Measurements from ENCODE around the gene SYNM.

The SYNM gene

GRCh38 chr15:99165956-99166689, 61.2 kb downstream of the SYNM start:
- no peaks in the 10 kb centered on the region for H3K27me3 ChIP-seq (ENCODE audit: insufficient read depth, insufficient read length)
- H3K4me1 ChIP-seq (ENCODE audit: insufficient read depth, insufficient read length): peaks cover 4% of the 10 kb centered on the region
- H3K9ac ChIP-seq (ENCODE audit: insufficient read length, low read depth): no peak overlapping the region
- no peak overlapping the region for H3K4me3 ChIP-seq (ENCODE audit: insufficient read length, low read depth)
- H3K36me3 ChIP-seq (ENCODE audit: insufficient read depth, insufficient read length, low read length): peaks cover 55% of the 10 kb centered on the region
- DNase-seq (ENCODE audit: low read depth, low spot score): no peak
- TF ChIP-seq SUZ12 (IDR thresholded peaks at IDR 0.05; ENCODE audit: extremely low read depth, insufficient read depth, insufficient read length) (no peak), ZNF274 (IDR thresholded peaks at IDR 0.05; ENCODE audit: low read depth, low read length) (no peak), YY1 (IDR thresholded peaks at IDR 0.05; ENCODE audit: insufficient read depth, insufficient read length) (no peak)
- no peaks in the 10 kb centered on the region for H3K9me3 ChIP-seq (ENCODE audit: insufficient read depth, low read length)

DNA sequence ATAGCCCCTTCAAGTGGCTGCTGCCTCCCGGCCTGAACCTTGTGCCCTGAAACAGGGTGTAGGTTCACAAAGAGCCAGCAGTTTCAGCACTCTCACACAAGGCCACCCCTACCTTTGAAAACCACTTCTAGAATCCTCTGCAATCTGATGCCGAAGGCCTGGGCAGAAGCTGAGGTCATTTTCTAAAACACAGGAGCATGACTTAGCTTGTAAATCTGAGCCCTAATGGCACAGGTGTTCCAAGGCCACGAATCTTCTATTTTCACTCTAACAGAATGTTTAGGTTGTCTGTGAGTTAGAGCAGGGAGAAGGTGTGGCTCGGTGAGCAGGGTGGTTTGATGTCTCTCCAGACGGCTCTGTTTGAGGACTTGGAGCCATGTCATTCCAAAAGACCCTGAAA, 62.3 kb downstream of the SYNM start:
- TF ChIP-seq YY1 (IDR thresholded peaks at IDR 0.05; ENCODE audit: insufficient read depth, insufficient read length) (no peak), ZNF274 (IDR thresholded peaks at IDR 0.05; ENCODE audit: low read depth, low read length) (no peak), SUZ12 (IDR thresholded peaks at IDR 0.05; ENCODE audit: extremely low read depth, insufficient read depth, insufficient read length) (no peak)
- Histone ChIP-seq H3K9me3 (ENCODE audit: insufficient read depth, low read length) (no peaks in the 10 kb centered on the region), H3K27me3 (ENCODE audit: insufficient read depth, insufficient read length) (no peaks in the 10 kb centered on the region), H3K36me3 (ENCODE audit: insufficient read depth, insufficient read length, low read length) (peaks cover 57% of the 10 kb centered on the region), H3K9ac (ENCODE audit: insufficient read length, low read depth) (no peak overlapping the region), H3K4me3 (ENCODE audit: insufficient read length, low read depth) (no peak overlapping the region), H3K4me1 (ENCODE audit: insufficient read depth, insufficient read length) (peaks cover 4% of the 10 kb centered on the region)
- DNase-seq (ENCODE audit: low read depth, low spot score): no peak

GRCh38 chr15:99167640-99168039, 62.8 kb downstream of the SYNM start:
- no peak overlapping the region for H3K9ac ChIP-seq (ENCODE audit: insufficient read length, low read depth)
- H3K36me3 ChIP-seq (ENCODE audit: insufficient read depth, insufficient read length, low read length): peaks cover 56% of the 10 kb centered on the region
- no peaks in the 10 kb centered on the region for H3K27me3 ChIP-seq (ENCODE audit: insufficient read depth, insufficient read length)
- no peak overlapping the region for H3K4me3 ChIP-seq (ENCODE audit: insufficient read length, low read depth)
- TF ChIP-seq ZNF274 (IDR thresholded peaks at IDR 0.05; ENCODE audit: low read depth, low read length) (no peak), YY1 (IDR thresholded peaks at IDR 0.05; ENCODE audit: insufficient read depth, insufficient read length) (no peak)
- peaks cover 4% of the 10 kb centered on the region for H3K4me1 ChIP-seq (ENCODE audit: insufficient read depth, insufficient read length)
- no peaks in the 10 kb centered on the region for H3K9me3 ChIP-seq (ENCODE audit: insufficient read depth, low read length)
- DNase-seq (ENCODE audit: low read depth, low spot score): no peak

DNA sequence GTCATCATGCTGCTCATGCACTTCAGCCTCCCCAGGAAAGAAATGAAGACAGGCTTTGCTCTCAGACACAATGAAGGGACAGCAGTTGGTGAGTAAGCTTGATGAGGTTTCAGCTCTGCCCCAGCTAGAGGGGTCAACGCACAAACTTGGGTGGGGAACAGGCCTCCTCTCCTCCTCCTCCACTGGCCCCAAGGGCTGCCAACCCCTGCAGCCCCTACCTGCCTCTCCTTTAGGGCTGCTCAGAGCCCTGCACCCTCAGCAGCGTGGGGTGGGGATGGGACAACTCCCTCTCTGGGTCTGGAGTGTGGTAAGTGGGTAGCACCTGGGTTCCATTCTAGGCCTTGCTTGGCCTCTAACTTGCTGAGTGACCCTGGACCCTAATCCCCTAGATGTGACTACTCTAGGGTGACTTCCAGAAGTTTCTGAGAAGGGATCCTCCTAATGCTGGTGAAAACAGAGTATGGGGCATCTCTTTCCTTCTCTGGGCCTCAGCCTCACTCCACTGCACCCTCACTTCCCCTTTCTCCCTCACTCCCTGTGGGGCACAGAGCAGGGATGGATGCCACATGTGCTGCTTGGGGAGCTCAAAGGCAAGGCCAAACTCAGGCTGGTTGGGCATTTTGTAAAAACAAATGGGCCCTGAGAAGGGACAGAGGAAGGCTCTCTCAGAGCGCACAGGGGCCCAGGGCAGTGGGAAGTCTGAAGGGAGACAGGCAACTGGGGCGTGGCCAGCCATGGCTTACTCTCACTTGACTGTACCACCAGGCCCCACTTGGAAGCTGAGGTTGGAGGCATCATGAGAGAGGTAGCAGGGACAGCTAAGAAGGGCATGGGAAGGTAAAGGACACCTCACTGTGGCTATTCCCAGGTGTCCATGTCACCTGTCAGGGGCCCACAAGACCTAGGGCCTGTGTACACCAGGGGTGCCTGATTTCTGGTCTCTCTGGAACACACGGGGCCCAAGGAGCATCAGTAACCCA, 64.0 kb downstream of the SYNM start:
- H3K4me1 ChIP-seq (ENCODE audit: insufficient read depth, insufficient read length): peaks cover 4% of the 10 kb centered on the region
- no peaks in the 10 kb centered on the region for H3K9me3 ChIP-seq (ENCODE audit: insufficient read depth, low read length)
- TF ChIP-seq ZNF274 (IDR thresholded peaks at IDR 0.05; ENCODE audit: low read depth, low read length) (no peak), SUZ12 (IDR thresholded peaks at IDR 0.05; ENCODE audit: extremely low read depth, insufficient read depth, insufficient read length) (no peak), YY1 (IDR thresholded peaks at IDR 0.05; ENCODE audit: insufficient read depth, insufficient read length) (no peak)
- no peak for DNase-seq (ENCODE audit: low read depth, low spot score)
- H3K9ac ChIP-seq (ENCODE audit: insufficient read length, low read depth): no peak overlapping the region
- H3K27me3 ChIP-seq (ENCODE audit: insufficient read depth, insufficient read length): no peaks in the 10 kb centered on the region
- peaks cover 55% of the 10 kb centered on the region for H3K36me3 ChIP-seq (ENCODE audit: insufficient read depth, insufficient read length, low read length)
- H3K4me3 ChIP-seq (ENCODE audit: insufficient read length, low read depth): no peak overlapping the region

DNA sequence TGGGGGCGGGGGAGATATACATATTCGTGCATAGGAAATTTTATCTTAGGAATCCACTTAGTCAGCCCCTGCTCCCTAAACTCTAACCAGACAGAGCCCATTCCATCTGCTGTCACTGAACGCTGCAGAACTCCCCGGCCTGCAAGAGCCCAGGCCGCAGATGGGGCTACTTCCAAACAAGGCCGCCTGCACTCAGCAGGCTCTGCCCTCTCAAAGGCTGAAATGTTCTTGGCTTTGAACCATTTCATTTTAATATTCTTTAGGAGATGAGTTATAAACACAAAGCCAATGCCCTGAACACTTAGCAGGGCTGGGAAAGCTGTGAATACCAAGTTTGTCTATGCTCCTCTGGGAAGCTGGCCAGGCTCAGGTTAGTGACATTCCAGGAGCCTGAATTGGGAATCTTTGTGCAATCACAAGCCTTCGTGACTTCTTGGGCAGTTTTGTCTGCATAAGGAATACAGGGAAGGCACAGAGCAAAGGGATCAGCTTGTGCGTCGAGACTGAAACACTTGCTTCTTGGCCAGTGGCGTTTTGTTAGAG, 65.0 kb downstream of the SYNM start:
- no peak for TF ChIP-seq ZNF274 (IDR thresholded peaks at IDR 0.05; ENCODE audit: low read depth, low read length)
- TF ChIP-seq YY1 (IDR thresholded peaks at IDR 0.05; ENCODE audit: insufficient read depth, insufficient read length): no peak
- TF ChIP-seq SUZ12 (IDR thresholded peaks at IDR 0.05; ENCODE audit: extremely low read depth, insufficient read depth, insufficient read length): no peak
- Histone ChIP-seq H3K36me3 (ENCODE audit: insufficient read depth, insufficient read length, low read length) (peaks cover 59% of the 10 kb centered on the region), H3K9me3 (ENCODE audit: insufficient read depth, low read length) (no peaks in the 10 kb centered on the region), H3K27me3 (ENCODE audit: insufficient read depth, insufficient read length) (no peaks in the 10 kb centered on the region), H3K4me3 (ENCODE audit: insufficient read length, low read depth) (no peak overlapping the region), H3K9ac (ENCODE audit: insufficient read length, low read depth) (no peak overlapping the region), H3K4me1 (ENCODE audit: insufficient read depth, insufficient read length) (peaks cover 4% of the 10 kb centered on the region)
- no peak for DNase-seq (ENCODE audit: low read depth, low spot score)

- TF ChIP-seq YY1 (IDR thresholded peaks at IDR 0.05; ENCODE audit: insufficient read depth, insufficient read length) (no peak), SUZ12 (IDR thresholded peaks at IDR 0.05; ENCODE audit: extremely low read depth, insufficient read depth, insufficient read length) (no peak), ZNF274 (IDR thresholded peaks at IDR 0.05; ENCODE audit: low read depth, low read length) (no peak)
- H3K4me1 ChIP-seq (ENCODE audit: insufficient read depth, insufficient read length): peaks cover 4% of the 10 kb centered on the region
- H3K4me3 ChIP-seq (ENCODE audit: insufficient read length, low read depth): no peak overlapping the region
- no peak overlapping the region for H3K9ac ChIP-seq (ENCODE audit: insufficient read length, low read depth)
- H3K9me3 ChIP-seq (ENCODE audit: insufficient read depth, low read length): no peaks in the 10 kb centered on the region
- H3K27me3 ChIP-seq (ENCODE audit: insufficient read depth, insufficient read length): no peaks in the 10 kb centered on the region
- H3K36me3 ChIP-seq (ENCODE audit: insufficient read depth, insufficient read length, low read length): peaks cover 64% of the 10 kb centered on the region
- DNase-seq (ENCODE audit: low read depth, low spot score): no peak
These were observed 65.7 kb downstream of the SYNM start for GRCh38 chr15:99170476-99171065.

Measured in NT2/D1 (cell line).